GM04504 (cell line): ENCODE measurements around the gene P2RY14.
A peak's percentile ranks its signal among the peaks of the same experiment; 100 is the strongest.

Source experiments
- DNase-seq: peaks from one replicate; pipeline ENCODE4 v3.0.0-alpha.2; 2012; ENCODE audit warnings: low read depth

P2RY14 gene

GRCh38 chr3:151278230-151278629, at the start of gene P2RY14:
Gene P2RY14 (minus strand): TSS chr3:151278542. CDS start chr3:151214316, 64,226 bp downstream.
- DNase-seq, result no peak

- DNase-seq, result no peak
These were observed 49.3 kb upstream of the P2RY14 start for GRCh38 chr3:151327571-151328198.

- DNase-seq, result no peak
These were observed 44.2 kb upstream of the P2RY14 start for GRCh38 chr3:151322511-151322910.

GRCh38 chr3:151321526-151321925, 43.2 kb upstream of the P2RY14 start:
- no peak for DNase-seq

- DNase-seq, result no peak
These were observed 41.8 kb upstream of the P2RY14 start for GRCh38 chr3:151320131-151320530.

- DNase-seq, result no peak
These were observed 41.3 kb upstream of the P2RY14 start for GRCh38 chr3:151319628-151320027.

GRCh38 chr3:151318991-151319390, 40.6 kb upstream of the P2RY14 start:
- no peak for DNase-seq

GRCh38 chr3:151318313-151318712, 40.0 kb upstream of the P2RY14 start:
- peak; percentile 33 for DNase-seq

GRCh38 chr3:151316267-151316991, 38.1 kb upstream of the P2RY14 start, which contains the start of gene GPR87:
Gene GPR87 (minus strand): TSS chr3:151316820. CDS start chr3:151300100, 16,720 bp downstream.
- DNase-seq, result no peak

- no peak for DNase-seq
These were observed 37.5 kb upstream of the P2RY14 start for GRCh38 chr3:151315846-151316245.

GRCh38 chr3:151315136-151315535, 36.8 kb upstream of the P2RY14 start:
- DNase-seq, result no peak

- DNase-seq, result no peak
These were observed 36.3 kb upstream of the P2RY14 start for GRCh38 chr3:151314593-151314992.

- no peak for DNase-seq
These were observed 35.8 kb upstream of the P2RY14 start for GRCh38 chr3:151314137-151314536.

- no peak for DNase-seq
These were observed 34.6 kb upstream of the P2RY14 start for GRCh38 chr3:151312972-151313371.

GRCh38 chr3:151309566-151309965, 31.2 kb upstream of the P2RY14 start:
- no peak for DNase-seq

GRCh38 chr3:151307583-151308488, 29.5 kb upstream of the P2RY14 start:
- DNase-seq, result no peak

- no peak for DNase-seq
These were observed 28.8 kb upstream of the P2RY14 start for GRCh38 chr3:151307131-151307530.

- no peak for DNase-seq
These were observed 27.9 kb upstream of the P2RY14 start for GRCh38 chr3:151306168-151306810.

GRCh38 chr3:151305775-151306151, 27.4 kb upstream of the P2RY14 start:
- DNase-seq, result no peak

GRCh38 chr3:151305060-151305774, 26.9 kb upstream of the P2RY14 start:
- DNase-seq, result peak; percentile 97

- no peak for DNase-seq
These were observed 25.4 kb upstream of the P2RY14 start for GRCh38 chr3:151303751-151304150.
